OCI-LY3 (cell line): ENCODE data around the gene TMEM132A.

Source experiments
- CTCF ChIP-seq: fragments of 200-600, 300-600 bp; sonication (generic); IDR thresholded peaks from 2 replicates; pipeline ENCODE4 v1.5.1; 2014; ENCODE audit warnings: antibody characterized with exemption, low read length, low read depth
- EZH2phosphoT487 ChIP-seq: fragments of 200-600 bp; shearing (Covaris generic); IDR thresholded peaks from 2 replicates; pipeline ENCODE4 v1.6.1; 2018; ENCODE audit warnings: antibody characterized with exemption, mixed run types, low read depth

- no peak for TF ChIP-seq CTCF
- TF ChIP-seq EZH2phosphoT487 = no peak
Measured at GRCh38 chr11:60930394-60930793, 6.1 kb downstream of the TMEM132A start.
